HEK293 (cell line): ENCODE measurements around the gene RHPN2.

Experiments
- FEZF1 ChIP-seq: fragments of 450-650 bp; formaldehyde crosslinking; IDR thresholded peaks from 2 replicates; pipeline ENCODE4 v1.5.1; 2016; ENCODE audit warnings: missing biosample characterization, missing genetic modification characterization
- GLIS2 ChIP-seq: fragments of 450-650 bp; formaldehyde crosslinking; IDR thresholded peaks from 2 replicates; pipeline ENCODE4 v1.5.1; 2016; ENCODE audit warnings: missing biosample characterization, missing genetic modification characterization
- KLF7 ChIP-seq: fragments of 450-650 bp; formaldehyde crosslinking; IDR thresholded peaks from 2 replicates; pipeline ENCODE4 v1.5.1; 2016; ENCODE audit warnings: missing biosample characterization, missing genetic modification characterization, borderline replicate concordance
- MZF1 ChIP-seq: fragments of 450-650 bp; formaldehyde crosslinking; IDR thresholded peaks from 2 replicates; pipeline ENCODE4 v1.5.1; 2017; ENCODE audit warnings: missing biosample characterization, missing genetic modification characterization, borderline replicate concordance
- PATZ1 ChIP-seq: fragments of 450-650 bp; formaldehyde crosslinking; IDR thresholded peaks from 2 replicates; pipeline ENCODE4 v1.5.1; 2016; ENCODE audit warnings: missing biosample characterization, missing genetic modification characterization
- RBAK ChIP-seq: fragments of 450-650 bp; formaldehyde crosslinking; IDR thresholded peaks from 2 replicates; pipeline ENCODE4 v1.5.1; 2016; ENCODE audit warnings: missing biosample characterization, missing genetic modification characterization
- SP7 ChIP-seq: fragments of 450-650 bp; formaldehyde crosslinking; IDR thresholded peaks from 2 replicates; pipeline ENCODE4 v1.5.1; 2016; ENCODE audit warnings: missing biosample characterization, missing genetic modification characterization
- WT1 ChIP-seq: fragments of 450-650 bp; formaldehyde crosslinking; IDR thresholded peaks from 2 replicates; pipeline ENCODE4 v1.5.1; 2016; ENCODE audit warnings: missing biosample characterization, missing genetic modification characterization
- ZBTB48 ChIP-seq: fragments of 450-650 bp; formaldehyde crosslinking; IDR thresholded peaks from 2 replicates; pipeline ENCODE4 v1.5.1; 2016; ENCODE audit warnings: missing biosample characterization, missing genetic modification characterization
- ZEB2 ChIP-seq: fragments of 450-650 bp; formaldehyde crosslinking; IDR thresholded peaks from 2 replicates; pipeline ENCODE4 v1.5.1; 2016; ENCODE audit warnings: missing biosample characterization, missing genetic modification characterization
- ZNF112 ChIP-seq: fragments of 450-650 bp; formaldehyde crosslinking; IDR thresholded peaks from 2 replicates; pipeline ENCODE4 v1.5.0; 2017; ENCODE audit warnings: missing biosample characterization, missing genetic modification characterization
- ZNF140 ChIP-seq: fragments of 450-650 bp; formaldehyde crosslinking; IDR thresholded peaks from 2 replicates; pipeline ENCODE4 v1.5.1; 2016; ENCODE audit warnings: missing biosample characterization, missing genetic modification characterization
- ZNF175 ChIP-seq: fragments of 450-650 bp; formaldehyde crosslinking; IDR thresholded peaks from 2 replicates; pipeline ENCODE4 v1.5.1; 2016; ENCODE audit warnings: missing biosample characterization, missing genetic modification characterization
- ZNF18 ChIP-seq: fragments of 450-650 bp; formaldehyde crosslinking; IDR thresholded peaks from 2 replicates; pipeline ENCODE4 v1.5.1; 2016; ENCODE audit warnings: missing biosample characterization, missing genetic modification characterization
- ZNF24 ChIP-seq: fragments of 450-650 bp; formaldehyde crosslinking; IDR thresholded peaks from 2 replicates; pipeline ENCODE4 v1.5.1; 2016; ENCODE audit warnings: missing biosample characterization, missing genetic modification characterization
- ZNF335 ChIP-seq: fragments of 450-650 bp; formaldehyde crosslinking; conservative IDR thresholded peaks from 2 replicates; pipeline ENCODE4 v1.5.1; 2016; ENCODE audit warnings: missing biosample characterization, missing genetic modification characterization
- ZNF404 ChIP-seq: fragments of 450-650 bp; formaldehyde crosslinking; IDR thresholded peaks from 2 replicates; pipeline ENCODE4 v1.5.1; 2017; ENCODE audit warnings: missing biosample characterization, missing genetic modification characterization
- ZNF513 ChIP-seq: fragments of 450-650 bp; IDR thresholded peaks from 2 replicates; pipeline ENCODE4 v1.5.1; 2018; ENCODE audit warnings: missing biosample characterization, missing genetic modification characterization
- ZNF610 ChIP-seq: fragments of 450-650 bp; formaldehyde crosslinking; IDR thresholded peaks from 2 replicates; pipeline ENCODE4 v1.5.1; 2016; ENCODE audit warnings: missing biosample characterization, missing genetic modification characterization, borderline replicate concordance
- ZNF629 ChIP-seq: fragments of 450-650 bp; formaldehyde crosslinking; IDR thresholded peaks from 2 replicates; pipeline ENCODE4 v1.5.1; 2017; ENCODE audit warnings: missing biosample characterization, missing genetic modification characterization
- ZNF658 ChIP-seq: fragments of 450-650 bp; formaldehyde crosslinking; IDR thresholded peaks from 2 replicates; pipeline ENCODE4; 2016; ENCODE audit warnings: missing biosample characterization, missing genetic modification characterization
- ZNF660 ChIP-seq: fragments of 450-650 bp; IDR thresholded peaks from 2 replicates; pipeline ENCODE4 v1.5.1; 2018; ENCODE audit warnings: missing biosample characterization, mild to moderate bottlenecking, missing genetic modification characterization
- ZNF677 ChIP-seq: fragments of 450-650 bp; IDR thresholded peaks from 2 replicates; pipeline ENCODE4 v1.5.0; 2018; ENCODE audit warnings: missing biosample characterization, mild to moderate bottlenecking, missing genetic modification characterization, moderate library complexity
- ZNF692 ChIP-seq: fragments of 450-650 bp; formaldehyde crosslinking; IDR thresholded peaks from 2 replicates; pipeline ENCODE4 v1.5.1; 2016; ENCODE audit warnings: missing biosample characterization, missing genetic modification characterization
- ZNF701 ChIP-seq: fragments of 450-650 bp; formaldehyde crosslinking; IDR thresholded peaks from 2 replicates; pipeline ENCODE4 v1.5.1; 2016; ENCODE audit warnings: missing biosample characterization, missing genetic modification characterization
- ZNF747 ChIP-seq: fragments of 450-650 bp; formaldehyde crosslinking; IDR thresholded peaks from 2 replicates; pipeline ENCODE4 v1.5.1; 2016; ENCODE audit warnings: missing biosample characterization, missing genetic modification characterization
- ZNF768 ChIP-seq: fragments of 450-650 bp; formaldehyde crosslinking; IDR thresholded peaks from 2 replicates; pipeline ENCODE4 v1.5.1; 2018; ENCODE audit warnings: missing biosample characterization, mild to moderate bottlenecking, missing genetic modification characterization
- ZNF791 ChIP-seq: fragments of 450-650 bp; formaldehyde crosslinking; IDR thresholded peaks from 2 replicates; pipeline ENCODE4 v1.5.1; 2016; ENCODE audit warnings: missing biosample characterization, missing genetic modification characterization
- ZNF830 ChIP-seq: fragments of 450-650 bp; IDR thresholded peaks from 2 replicates; pipeline ENCODE4 v1.5.0; 2018; ENCODE audit warnings: missing biosample characterization, missing genetic modification characterization, low read depth, mild to moderate bottlenecking, moderate library complexity
- ZNF843 ChIP-seq: fragments of 450-650 bp; formaldehyde crosslinking; IDR thresholded peaks from 2 replicates; pipeline ENCODE4 v1.5.1; 2016; ENCODE audit warnings: missing biosample characterization, missing genetic modification characterization
- ZXDB ChIP-seq: fragments of 450-650 bp; formaldehyde crosslinking; IDR thresholded peaks from 2 replicates; pipeline ENCODE4 v1.5.1; 2016; ENCODE audit warnings: missing biosample characterization, missing genetic modification characterization
- TF ChIP-seq, protein P1 (sequence below): fragments of 450-650 bp; formaldehyde crosslinking; IDR thresholded peaks from 2 replicates; pipeline ENCODE4 v1.5.1; 2016; ENCODE audit warnings: missing biosample characterization, missing genetic modification characterization

The RHPN2 gene

GRCh38 chr19:33040994-33041827 is 23.5 kb downstream of the RHPN2 start (continued):
- TF ChIP-seq ZNF791 (tag by site-specific recombination) (no peak), ZXDB (peak; percentile 81), ZNF513 (tag by site-specific recombination) (no peak), ZNF701 (0 out of 2 replicates have a peak, but pooled peaks have one; percentile 14), ZNF658 (no peak), WT1 (tag by site-specific recombination) (0 out of 2 replicates have a peak, but pooled peaks have one; percentile 9), ZNF610 (0 out of 2 replicates have a peak, but pooled peaks have one; percentile 56), PATZ1 (tag by site-specific recombination) (peak; percentile 83), MZF1 (no peak), ZNF335 (tag by site-specific recombination) (peak; percentile 100), GLIS2 (peak; percentile 83), ZNF747 (tag by site-specific recombination) (no peak), ZBTB48 (peak; percentile 93), ZNF629 (peak; percentile 65; the same call in 1 of the 2 replicates), ZNF404 (no peak), ZNF843 (tag by site-specific recombination) (0 out of 2 replicates have a peak, but pooled peaks have one; percentile 38), FEZF1 (tag by site-specific recombination) (peak; percentile 36; the same call in 1 of the 2 replicates), SP7 (peak; percentile 82), RBAK (tag by site-specific recombination) (no peak), ZNF830 (tag by site-specific recombination) (no peak), ZNF677 (tag by site-specific recombination) (no peak), ZNF660 (tag by site-specific recombination) (peak; percentile 89), ZNF112 (no peak), ZNF175 (no peak), ZNF140 (tag by site-specific recombination) (no peak), ZNF24 (tag by site-specific recombination) (0 out of 2 replicates have a peak, but pooled peaks have one; percentile 33), ZNF768 (no peak), ZNF18 (tag by site-specific recombination) (no peak), KLF7 (no peak), ZEB2 (peak; percentile 80), ZNF692 (peak; percentile 82)
- TF ChIP-seq, protein P1, sequence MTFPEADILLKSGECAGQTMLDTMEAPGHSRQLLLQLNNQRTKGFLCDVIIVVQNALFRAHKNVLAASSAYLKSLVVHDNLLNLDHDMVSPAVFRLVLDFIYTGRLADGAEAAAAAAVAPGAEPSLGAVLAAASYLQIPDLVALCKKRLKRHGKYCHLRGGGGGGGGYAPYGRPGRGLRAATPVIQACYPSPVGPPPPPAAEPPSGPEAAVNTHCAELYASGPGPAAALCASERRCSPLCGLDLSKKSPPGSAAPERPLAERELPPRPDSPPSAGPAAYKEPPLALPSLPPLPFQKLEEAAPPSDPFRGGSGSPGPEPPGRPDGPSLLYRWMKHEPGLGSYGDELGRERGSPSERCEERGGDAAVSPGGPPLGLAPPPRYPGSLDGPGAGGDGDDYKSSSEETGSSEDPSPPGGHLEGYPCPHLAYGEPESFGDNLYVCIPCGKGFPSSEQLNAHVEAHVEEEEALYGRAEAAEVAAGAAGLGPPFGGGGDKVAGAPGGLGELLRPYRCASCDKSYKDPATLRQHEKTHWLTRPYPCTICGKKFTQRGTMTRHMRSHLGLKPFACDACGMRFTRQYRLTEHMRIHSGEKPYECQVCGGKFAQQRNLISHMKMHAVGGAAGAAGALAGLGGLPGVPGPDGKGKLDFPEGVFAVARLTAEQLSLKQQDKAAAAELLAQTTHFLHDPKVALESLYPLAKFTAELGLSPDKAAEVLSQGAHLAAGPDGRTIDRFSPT (tag by site-specific recombination), result peak; percentile 74; the same call in 1 of the 2 replicates
